ENCODE data around the gene ACSS1.

ACSS1 gene

DNA sequence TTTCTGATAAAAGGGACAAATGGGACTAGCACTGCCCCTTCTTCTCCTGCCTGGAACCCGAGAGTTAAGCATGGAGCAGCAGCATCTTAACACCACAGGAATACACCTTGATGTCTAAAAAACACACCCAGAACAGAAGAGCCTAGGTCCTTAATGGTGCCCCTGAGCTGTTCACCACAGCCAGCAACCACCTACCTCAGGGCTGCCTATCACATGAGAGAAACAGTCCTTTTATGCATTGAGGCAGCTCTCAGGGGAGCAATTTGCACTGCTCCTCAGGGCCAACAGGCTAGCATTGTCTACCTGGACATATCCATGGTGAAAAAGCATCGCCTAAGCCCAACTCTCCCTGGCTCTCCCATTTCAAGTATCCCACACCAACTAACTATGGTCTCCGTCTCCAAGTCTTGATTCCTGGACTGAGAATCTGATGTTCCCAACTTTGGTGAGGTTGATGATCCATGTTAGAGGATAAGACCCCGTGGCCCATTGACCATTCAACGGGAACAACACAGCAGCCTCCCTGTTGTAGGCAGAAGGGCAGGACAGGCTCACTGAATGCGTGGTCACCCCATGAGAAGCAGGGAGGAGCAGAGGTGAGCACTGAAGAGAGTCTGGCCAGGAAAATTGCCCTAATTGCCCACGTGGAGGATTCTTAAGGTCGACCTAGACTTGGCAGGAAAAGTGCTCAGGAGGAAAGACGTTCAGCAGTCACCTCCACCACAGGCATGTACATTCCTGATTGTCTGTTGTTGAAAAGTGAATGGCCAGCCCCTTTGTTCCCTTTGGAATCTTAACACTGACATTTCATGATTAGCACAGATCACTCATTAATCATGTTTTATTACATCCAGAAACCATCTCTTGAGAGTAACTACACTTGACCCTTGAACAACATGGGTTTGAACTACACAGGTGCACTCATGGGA, 61.2 kb downstream of the ACSS1 start:
- DNase-seq, result no peak

DNA sequence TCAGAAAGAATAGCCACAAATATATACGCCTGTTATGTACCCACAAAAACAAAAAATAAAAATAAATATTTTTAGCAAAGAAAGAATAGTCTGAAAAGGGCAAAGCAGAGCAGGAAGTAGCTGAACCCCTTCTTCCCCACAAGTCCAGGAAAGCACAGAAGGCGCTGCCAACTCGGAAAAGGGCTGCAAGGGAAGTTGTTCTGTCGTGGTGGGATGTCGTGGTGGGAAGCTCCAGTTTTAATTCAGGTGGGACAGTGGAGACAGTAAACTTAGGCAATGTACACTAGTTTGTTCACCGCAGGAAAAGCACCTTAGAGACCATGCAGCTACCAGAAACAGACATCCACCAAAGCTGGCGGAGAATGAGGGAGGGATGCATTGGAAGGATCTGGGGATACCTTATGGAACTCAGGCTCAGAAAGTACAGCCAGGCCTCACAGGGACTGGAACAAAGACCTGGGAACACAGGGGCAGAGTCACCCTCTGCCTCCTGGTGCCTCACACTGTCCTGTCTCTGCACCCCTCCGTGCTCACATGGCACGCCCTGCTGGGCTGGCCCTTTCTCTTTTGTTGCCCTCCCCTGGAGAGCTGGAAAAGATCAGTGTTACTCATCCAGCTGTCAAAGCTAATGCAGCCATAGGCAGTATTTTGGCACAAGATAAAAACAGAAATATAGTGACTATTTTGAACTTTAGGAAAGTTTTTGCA, 62.0 kb downstream of the ACSS1 start:
- DNase-seq, result peak in 1 of 58 donors; percentile 16

DNA sequence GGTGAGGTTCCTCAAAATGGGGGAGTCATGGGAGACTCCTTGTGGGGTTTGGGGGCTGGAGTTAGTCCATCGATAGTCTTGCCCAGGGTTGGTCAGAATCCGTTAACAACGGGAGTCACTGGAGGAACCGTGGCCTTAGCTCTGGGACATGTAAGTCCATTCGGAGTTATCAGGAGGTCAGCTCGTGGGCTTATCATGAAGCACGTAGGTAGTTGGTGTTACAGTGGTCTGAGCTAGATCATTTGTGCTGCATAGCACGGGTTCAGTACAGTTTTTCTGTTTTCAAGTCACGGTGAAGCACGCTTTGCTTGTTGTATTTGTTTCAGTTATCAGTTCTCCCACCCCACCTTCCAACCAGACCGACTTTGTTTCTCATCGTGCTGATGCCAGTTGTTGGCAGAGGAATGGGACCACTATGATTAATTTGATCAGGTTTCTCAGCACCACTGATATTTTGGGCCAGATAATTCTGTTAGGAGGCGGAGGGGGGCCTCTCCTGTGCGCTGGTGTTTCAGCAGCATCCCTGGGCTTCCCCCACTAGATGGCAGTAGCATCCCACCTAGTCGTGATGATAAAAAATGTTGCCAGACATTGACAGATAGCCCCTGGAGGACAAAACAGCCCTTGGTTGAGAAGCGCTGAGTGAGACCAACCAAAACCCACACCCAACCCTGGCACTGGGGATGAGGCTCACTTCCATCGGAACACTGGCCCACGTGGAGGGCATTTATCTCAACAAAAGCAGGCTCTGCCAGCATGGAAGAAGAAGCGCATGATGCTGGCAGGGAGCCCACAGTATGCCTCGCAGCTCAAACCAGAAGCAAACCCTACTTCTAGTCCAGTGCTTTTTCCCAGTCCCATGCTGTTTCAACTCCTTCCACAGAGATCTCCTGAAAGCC, 63.2 kb downstream of the ACSS1 start:
- DNase-seq, result peak in 57 of 58 donors; percentile 48 to 97 (median 83)

DNA sequence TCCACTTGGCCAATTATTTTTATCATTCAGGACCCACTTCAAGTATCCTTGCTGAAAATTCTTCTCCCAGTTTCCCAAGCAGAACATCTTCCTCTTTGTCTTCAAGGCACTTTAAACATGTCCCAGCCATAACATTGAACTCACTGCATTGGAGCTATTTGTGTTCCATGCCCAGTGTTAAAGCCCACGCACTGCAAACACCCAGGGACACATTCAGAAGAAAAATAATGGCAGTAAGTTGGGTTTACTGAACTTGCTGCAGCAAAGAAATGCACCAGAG, 63.8 kb downstream of the ACSS1 start:
- no peak for DNase-seq

DNA sequence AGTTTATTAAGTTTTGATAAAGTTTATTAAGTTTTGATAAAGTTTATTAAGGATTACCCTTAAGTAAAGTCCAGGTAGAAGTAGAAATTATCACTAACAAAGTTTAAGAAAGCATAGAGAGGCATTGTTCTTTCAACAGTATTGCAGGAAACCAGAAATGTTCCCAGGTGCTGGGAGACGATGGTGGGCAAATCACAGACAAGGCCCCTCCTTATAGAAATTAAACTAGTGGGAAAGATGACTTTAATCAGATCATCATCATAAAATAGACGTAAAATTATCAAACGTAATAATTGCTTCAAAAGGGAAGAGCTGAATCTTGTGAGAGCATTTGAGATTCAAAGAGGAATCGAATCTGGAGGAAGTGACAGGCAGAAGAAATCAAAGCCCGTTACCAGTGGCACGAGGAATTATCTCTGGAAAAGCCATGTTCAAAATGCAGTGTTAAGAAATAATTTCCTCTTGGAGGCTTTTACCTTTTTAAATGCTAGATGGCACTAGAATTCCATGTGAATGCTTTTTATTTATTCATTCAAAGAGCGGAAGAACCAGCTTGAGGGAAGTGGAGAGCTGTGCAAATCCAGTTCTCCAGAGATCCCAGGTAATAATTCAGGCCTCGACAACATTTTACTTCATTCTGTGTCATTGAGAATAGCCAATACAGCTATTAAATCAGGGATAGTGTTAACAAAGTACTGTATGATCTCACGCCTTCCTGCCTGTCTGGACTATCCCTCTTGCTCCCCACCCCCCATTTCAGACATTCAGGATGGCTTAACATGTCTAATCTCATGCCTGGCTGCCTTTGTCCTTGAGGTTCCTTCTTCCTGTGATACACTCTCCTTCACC, 64.4 kb downstream of the ACSS1 start:
- DNase-seq, result peak in 1 of 58 donors; percentile 71

DNA sequence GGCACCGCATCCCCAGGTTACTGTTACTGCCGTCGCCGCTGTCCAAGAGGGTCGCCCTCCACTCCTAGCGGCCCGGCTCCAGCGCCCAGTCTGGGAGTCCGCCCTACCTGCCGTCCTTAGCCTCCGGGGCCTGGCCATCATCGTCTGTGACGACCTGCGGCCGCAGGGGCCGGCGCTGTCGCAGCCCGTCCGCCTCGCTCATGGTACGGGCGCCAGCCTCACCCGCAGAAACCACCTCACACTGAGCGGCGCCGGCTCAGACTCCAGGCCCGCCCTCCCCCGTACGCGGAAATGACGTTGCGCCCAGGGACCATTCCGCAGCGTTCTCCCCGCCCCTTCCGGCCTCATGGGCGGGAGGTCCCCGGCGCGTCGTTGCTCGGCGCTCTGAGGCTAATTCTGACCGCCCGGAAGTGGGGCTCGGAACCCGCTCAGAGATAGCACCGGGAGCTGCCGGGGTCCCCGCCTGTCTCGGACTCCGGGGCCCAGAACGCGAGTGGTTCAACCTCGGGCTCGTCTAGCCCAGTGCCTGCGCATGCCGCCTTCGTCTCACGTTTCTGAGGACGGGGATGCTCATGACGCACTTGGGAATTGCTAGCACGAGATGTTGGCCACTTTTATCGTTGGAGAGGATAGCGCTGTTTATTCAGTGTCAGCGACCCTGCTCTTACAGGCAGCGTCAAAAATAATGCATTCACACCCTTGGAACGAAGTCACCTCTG, 65.3 kb downstream of the ACSS1 start, which contains the start of gene APMAP:
Gene APMAP, minus strand, starts transcription at position 265 of the 719 bp plus-strand sequence. Its CDS starts 63 bp downstream, at position 202.
- DNase-seq, result peak; percentile 42 to 98 (median 92)

DNA sequence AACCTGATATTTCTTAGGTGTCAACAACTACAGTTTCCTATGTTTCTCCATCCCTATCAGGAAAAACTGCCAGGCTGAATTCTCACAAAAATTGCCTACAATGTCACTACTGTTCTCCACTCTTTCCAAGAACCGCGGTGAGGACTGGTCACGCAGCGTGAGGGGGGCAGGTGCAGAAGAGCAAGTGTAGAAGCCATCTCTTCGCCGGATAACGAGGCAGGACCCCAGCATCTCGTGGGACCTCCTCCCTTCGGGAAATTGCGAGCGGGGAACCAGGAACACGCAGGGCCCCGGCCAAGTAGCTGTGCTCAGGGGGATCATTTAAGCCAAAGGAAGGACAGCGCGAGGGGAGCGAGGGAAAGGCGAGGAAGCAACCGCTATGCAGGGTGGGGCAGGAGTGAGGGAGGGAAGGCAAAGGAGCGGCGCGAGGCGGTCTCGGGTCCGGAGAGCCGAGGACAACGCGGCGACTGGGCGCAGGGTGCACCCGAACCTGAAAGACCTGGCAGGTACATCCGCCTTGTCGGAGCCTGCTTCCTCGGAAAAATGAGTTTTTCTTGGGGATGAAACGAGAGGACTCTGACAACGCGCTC, 65.9 kb downstream of the ACSS1 start:
- peak in 4 of 58 donors; percentile 53 to 61 (median 60) for DNase-seq

DNA sequence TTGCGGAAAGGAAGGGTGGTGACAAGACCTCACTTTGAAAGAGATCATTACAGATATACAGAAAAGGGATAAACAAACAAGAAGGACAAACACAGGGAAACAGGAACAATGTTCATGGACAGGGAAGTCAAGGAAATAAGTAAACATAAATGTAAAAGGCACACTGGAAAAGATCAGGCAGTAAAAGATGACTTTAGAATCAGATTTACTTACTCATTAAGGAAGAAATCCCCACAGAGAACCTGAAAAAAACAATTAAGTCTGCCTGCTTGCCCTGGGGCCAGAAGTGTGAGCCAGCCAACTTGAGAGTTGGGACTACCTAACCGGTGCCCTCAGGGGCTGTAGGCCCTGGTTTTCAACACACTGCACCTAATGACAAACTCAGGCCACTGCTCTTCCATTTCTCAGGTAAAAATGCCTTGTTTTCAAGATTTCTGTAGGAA, 67.1 kb downstream of the ACSS1 start:
- no peak for DNase-seq

DNA sequence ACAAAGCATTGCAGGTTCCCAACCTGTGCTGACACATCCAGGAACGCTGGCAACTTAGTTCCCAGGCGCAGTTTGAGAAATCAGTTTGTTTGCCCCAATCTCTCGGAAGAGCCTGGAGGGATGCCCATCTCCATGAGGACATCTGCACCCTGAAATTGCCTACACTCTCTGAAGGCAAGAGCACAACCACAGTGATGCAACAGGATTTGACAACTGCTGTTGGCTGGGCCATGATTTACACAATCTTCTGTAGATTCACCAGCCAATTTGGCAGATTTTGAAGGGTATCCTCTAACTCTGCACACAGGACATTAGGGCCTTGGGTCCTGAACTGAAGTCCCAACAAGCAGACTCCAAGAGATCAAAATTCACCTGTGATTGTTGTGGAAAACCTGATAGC, 68.8 kb downstream of the ACSS1 start:
- no peak for DNase-seq

DNA sequence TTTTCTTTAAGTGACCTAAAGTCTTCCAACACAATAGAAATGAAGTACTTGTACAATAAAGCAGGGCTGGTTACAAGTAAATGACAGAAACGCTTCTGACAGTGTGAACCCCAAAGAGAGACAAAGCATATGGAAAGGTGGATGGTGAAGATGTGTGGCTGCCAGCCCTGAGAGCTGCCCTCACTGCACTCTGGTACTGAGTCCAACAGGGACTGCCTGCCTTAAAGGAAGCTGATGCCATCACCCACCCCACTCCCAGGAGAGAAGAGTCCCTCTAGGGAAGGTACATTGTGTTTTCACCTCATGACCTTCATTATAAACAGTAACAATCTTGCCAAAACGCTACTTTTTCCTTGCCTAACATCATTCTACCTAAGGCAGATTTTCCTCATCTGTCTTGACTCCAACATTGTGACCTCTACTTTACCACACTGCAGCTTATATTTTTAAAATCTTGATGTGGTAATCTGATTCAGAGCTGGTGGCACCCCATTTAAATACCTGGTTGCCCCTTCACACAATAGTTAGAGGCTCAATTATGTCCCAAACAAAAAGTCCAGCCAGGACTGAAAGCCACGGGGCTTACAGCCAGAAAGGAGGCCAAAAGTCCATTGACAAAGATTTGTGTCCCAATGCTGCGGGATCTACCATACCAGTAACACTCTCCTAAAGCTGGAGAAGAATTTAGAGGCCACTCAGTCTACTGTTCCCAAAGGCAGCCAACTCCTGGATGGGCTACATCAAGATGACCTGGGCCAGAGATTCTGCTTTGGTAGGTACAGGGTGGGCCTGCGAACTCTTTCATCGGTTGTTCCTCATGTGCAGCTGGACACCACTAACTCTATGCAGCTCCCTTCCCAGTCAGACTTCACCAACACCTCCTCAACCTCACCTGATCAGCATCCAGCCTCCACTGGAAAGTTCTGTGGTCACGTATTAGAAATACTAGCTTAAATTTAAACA, 69.8 kb downstream of the ACSS1 start:
- no peak for DNase-seq

DNA sequence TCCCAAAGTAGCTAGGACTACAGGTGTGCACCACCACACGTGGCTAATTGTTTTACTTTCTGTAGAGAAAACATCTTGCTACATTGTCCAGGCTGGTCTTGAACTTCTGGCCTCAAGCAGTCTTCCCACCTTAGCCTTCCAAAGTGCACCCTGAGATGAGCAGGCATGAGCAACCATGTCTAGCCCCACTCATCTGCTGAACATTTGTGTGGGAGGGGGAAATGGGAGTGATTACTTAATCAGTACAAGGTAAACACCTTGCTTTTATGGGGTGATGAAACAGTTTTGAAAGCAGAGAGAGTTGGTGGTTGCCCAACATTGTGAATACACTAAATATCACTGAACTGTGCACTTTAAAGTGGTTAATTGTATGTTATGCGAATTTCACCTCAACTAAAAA, 70.7 kb downstream of the ACSS1 start:
- no peak for DNase-seq

DNA sequence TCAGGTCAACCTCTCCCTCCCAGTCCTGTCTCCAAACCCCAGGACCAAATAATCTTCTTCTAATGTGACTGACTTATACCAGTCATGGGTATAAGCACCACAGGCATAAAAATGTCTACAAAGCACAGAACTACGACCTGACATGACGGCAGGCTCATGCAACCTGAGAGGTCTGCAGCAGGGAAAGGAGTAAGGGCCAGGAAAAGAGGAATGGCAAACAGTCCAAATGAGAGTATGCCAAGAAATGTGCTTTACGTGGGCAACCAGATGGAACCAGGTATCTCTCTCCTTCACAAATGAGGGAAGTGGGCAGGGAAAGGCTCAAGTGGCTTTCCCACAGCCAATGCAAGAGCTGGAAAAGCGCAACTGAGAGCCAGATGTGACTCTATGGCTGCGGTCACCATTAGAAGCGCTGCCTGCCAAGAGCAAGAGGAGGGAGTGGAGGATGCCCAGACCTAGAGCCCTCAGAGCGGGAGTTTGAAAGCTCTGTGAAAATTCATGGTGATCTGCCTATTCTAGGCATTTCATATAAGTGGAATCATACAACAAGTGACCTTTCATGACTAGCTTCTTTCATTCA, 71.4 kb downstream of the ACSS1 start:
- DNase-seq, result no peak

DNA sequence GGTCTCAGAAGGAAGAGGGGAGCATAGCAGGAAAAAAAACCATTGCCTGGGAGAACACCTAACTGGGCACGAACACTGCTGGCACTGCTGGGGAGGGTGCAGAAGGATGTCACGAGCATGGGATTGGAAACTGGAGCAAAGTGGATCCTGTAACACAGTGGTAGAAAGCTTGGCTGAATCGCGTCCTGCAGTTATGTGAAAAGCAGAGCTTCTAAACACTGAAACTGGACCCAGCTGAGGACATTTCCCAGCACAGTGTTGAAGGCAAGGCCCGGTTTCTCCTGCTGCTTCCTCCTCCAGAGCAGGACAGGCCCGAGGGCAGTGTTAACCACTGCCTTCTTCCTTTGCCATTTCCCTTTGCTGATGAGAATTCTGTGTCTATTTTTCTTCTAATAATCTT, 72.1 kb downstream of the ACSS1 start:
- DNase-seq, result no peak

DNA sequence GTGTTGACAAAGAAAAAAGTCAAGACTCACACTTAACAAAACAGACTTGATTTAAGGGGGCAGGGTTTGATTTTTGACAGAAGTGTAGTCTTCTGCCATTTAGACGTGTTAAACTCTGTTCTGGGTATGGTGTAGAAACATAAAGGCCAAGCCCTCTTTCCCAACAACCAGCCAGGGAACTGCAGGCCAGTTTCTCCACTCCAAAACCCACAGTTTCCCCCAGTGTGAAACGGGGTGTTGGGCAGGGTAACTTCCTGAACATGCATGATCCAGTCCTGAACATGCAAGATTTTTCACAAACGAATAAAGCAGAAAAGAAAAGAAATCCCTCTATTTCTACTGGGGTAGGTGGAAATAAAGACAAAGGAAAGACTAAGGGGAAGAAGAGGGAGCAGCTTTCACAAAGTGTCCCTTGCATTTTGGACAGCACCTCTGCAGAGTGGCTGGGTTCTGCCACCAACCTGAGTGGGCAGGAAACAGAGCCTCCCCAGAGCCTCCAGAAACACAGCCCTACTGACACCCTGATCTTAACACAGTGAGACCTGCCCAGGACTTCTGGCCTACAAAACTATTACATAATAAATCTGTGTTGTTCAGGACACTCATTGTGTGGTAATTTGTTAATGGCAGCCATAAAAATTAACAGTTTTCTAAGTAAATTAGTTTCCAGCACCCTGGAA, 72.8 kb downstream of the ACSS1 start:
- DNase-seq, result no peak

DNA sequence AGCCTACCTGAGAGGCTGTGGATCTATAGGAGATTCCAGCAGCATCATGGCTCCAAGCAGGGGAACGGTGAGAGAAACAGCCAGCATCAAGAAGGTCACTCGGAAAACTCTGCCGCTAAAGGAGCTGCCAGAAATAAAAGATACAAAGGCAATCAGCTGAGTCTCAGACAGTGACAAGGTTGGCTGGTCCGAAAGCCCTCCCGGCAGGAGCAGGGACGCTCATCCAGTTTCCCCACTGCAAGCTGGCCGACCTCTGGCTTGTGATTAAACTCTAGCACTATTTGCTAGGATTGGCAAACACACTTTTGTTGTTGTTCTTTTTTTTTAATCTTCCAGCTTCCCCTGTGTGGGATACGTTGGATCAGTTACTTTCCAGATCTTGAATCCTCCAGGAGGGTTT, 74.0 kb downstream of the ACSS1 start:
- no peak for DNase-seq

DNA sequence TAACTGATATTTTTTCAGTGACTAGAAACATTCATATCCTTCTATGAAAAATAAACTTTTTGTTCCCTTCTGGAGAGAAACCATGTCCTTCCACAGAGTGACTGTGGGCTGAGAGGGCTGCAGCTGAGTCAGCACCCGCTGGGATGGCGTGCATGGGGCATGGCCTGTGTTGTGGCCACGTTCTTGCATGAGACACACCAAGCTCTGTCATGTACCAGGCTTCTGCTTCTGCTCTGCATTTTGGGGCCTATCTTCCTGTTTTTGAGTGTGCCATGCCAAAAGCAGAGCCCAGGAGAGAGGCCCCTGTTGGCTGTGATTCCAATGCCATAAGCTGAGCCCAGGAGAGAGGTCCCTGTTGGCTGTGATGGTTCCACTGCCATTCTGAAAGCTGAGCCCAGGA, 76.1 kb downstream of the ACSS1 start:
- DNase-seq, result peak in 5 of 58 donors; percentile 17 to 42 (median 37)

DNA sequence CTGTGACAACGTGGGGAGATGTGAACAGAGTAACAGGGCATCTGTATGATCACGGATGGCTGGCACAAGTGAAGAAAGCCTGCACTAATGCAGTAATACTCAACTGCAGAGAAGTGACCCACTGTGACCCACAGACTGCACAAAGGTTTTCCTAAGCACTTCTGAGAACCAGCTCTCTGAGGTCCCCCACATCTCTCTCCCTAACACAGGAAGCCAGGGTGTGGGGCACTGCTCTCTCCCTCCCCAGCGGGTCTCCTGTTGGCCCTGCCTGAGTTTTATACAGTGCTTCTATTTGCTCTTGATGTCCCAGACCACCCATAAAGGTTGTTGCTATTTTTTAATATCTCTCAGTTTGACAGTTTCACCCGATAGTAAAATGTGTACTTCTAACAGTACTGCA, 76.7 kb downstream of the ACSS1 start:
- no peak for DNase-seq
